Measurements from ENCODE around the gene GABRG3.

Gene GABRG3

DNA sequence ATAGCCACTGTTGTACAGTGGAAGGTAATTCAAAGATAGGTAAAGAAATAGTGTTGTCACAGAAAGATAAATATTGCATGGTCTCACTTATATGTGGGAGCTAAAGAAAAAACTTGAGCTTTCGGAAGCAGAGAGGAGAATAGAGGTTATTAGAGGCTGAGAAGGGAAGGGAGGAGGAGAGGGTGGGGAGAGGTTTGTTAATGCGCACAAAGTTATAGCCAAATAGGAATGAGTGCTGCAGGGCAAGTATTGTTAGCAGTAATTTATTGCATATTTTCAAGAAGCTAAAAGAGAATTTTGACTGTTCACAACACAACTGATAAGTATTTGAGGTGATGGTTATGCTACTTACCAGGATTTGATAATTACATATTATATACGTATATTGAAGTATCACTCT, 154.2 kb downstream of the GABRG3 start:
- Histone ChIP-seq H3K4me3 (ENCODE audit: low read depth, low read length) (no peak overlapping the region), H2AFZ (ENCODE audit: low read length, unreplicated experiment) (no peak overlapping the region), H3K27ac (ENCODE audit: low read depth, low read length) (no peak overlapping the region), H3K4me1 (ENCODE audit: control insufficient read depth, insufficient read depth, low read length, unreplicated experiment) (no peaks in the 10 kb centered on the region), H3K36me3 (ENCODE audit: insufficient read depth, low read length) (no peaks in the 10 kb centered on the region), H3K79me2 (ENCODE audit: control insufficient read depth, insufficient read depth, low read length, unreplicated experiment) (no peaks in the 10 kb centered on the region), H3K27me3 (ENCODE audit: insufficient read depth, low read length) (no peaks in the 10 kb centered on the region)

DNA sequence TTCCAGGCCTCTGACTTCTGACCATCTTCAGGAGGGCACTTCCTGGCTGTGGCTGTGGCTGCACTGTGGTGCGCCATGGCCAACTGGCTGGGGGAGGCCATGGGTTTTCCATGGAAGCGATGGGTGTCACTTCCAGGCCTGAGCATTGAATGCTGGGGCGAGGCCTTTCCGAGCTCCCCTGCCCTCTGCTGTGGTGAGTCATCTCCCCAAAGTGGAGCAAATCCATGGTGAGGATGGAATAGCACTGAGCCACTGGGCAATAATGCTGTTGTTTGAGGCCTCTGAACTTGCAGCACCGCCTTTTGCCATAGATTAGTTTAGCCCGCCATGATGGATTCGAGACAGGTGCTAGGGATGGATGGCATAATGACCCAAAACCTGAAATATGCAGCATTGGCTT, 155.5 kb downstream of the GABRG3 start:
- Histone ChIP-seq H3K36me3 (ENCODE audit: insufficient read depth, low read length) (no peaks in the 10 kb centered on the region), H3K4me1 (ENCODE audit: control insufficient read depth, insufficient read depth, low read length, unreplicated experiment) (no peaks in the 10 kb centered on the region), H3K79me2 (ENCODE audit: control insufficient read depth, insufficient read depth, low read length, unreplicated experiment) (no peaks in the 10 kb centered on the region)

DNA sequence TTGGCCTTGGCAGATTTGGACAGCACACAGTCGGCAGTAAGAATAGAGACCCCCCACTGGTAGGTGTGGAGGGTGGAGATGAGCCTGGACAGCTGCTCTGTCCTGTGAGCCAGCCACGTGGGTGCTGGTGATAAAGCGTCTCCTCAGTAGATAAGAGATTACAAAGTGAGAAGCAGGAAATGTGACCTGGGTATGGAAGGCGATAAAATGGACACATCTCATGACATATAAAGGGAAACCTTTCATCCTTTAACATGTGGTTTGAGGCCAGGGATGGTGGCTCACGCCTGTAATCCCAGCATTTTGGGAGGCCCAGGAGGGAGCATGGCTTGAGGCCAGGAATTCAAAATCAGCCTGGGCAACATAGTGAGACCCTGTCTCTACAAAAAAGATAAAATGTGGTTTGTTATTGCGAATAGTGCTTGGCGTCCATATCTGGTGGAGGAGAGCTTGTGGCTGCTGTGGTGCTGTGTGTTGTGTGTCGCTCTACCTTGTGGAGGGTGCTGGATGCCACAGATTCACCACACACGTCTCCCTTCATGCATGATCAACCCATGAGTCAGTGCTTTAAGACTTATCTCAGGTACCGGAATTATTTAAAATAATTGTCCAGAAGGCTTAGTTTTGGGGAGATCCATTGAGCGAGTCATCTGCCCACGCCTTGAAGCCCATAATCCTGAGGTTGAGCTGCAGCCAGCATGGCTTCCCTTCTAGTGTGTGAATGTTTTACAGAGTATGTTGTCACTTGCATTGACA, 157.0 kb downstream of the GABRG3 start:
- Histone ChIP-seq H3K27ac (ENCODE audit: low read depth, low read length) (no peak overlapping the region), H3K27me3 (ENCODE audit: insufficient read depth, low read length) (no peaks in the 10 kb centered on the region), H3K4me3 (ENCODE audit: low read depth, low read length) (no peak overlapping the region), H3K36me3 (ENCODE audit: insufficient read depth, low read length) (no peaks in the 10 kb centered on the region), H3K79me2 (ENCODE audit: control insufficient read depth, insufficient read depth, low read length, unreplicated experiment) (no peaks in the 10 kb centered on the region), H3K4me1 (ENCODE audit: control insufficient read depth, insufficient read depth, low read length, unreplicated experiment) (no peaks in the 10 kb centered on the region), H2AFZ (ENCODE audit: low read length, unreplicated experiment) (no peak overlapping the region)

More for the DNA sequence above, 155.5 kb downstream of the GABRG3 start:
- Histone ChIP-seq H3K4me3 (ENCODE audit: low read depth, low read length) (no peak overlapping the region), H3K27ac (ENCODE audit: low read depth, low read length) (no peak overlapping the region), H3K27me3 (ENCODE audit: insufficient read depth, low read length) (no peaks in the 10 kb centered on the region), H2AFZ (ENCODE audit: low read length, unreplicated experiment) (no peak overlapping the region)

DNA sequence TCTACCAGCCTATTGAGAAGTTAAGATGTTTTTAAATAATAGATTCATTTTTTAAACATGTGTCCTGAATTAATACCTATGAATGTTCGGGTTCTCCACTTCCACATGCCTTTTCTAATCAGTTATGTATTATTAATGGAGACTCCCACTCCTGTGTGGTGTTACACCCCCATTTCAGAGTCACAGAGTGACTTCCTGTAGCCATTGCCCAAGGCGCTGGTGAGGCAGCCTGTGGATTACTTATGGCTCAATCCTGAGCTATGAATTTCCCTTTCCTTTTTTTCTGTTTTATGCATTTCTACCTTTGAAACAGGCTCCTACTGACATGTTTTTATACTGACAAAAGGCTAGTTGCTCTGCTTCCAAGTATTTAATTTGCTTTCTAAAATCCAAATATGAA, 162.3 kb downstream of the GABRG3 start:
- H3K4me3 ChIP-seq (ENCODE audit: low read depth, low read length) = no peak overlapping the region
- H3K79me2 ChIP-seq (ENCODE audit: control insufficient read depth, insufficient read depth, low read length, unreplicated experiment) = no peaks in the 10 kb centered on the region
- no peak overlapping the region for H3K27ac ChIP-seq (ENCODE audit: low read depth, low read length)
- H3K27me3 ChIP-seq (ENCODE audit: insufficient read depth, low read length) = no peaks in the 10 kb centered on the region
- no peak overlapping the region for H2AFZ ChIP-seq (ENCODE audit: low read length, unreplicated experiment)
- H3K36me3 ChIP-seq (ENCODE audit: insufficient read depth, low read length) = no peaks in the 10 kb centered on the region
- H3K4me1 ChIP-seq (ENCODE audit: control insufficient read depth, insufficient read depth, low read length, unreplicated experiment) = no peaks in the 10 kb centered on the region

DNA sequence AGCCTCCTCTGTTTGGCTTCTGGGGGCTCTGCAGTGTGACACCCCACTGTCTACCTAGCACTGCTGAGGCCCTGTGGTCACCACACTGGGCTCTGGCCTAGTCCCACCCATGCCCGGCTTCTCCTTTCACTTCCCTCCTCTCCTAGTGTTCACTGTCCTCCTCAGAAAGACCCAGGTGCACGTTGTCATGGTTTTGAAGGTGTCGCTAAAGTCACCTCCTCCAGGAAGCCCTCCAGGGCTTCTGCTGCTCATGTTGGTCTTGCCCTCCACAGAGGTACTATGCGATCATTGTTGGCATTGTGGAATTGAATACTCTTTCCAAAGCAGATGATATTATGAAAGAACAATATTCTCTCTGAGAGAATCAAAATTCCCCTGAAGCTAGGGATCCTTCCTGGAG, 163.5 kb downstream of the GABRG3 start:
- no peak overlapping the region for H2AFZ ChIP-seq (ENCODE audit: low read length, unreplicated experiment)
- no peak overlapping the region for H3K4me3 ChIP-seq (ENCODE audit: low read depth, low read length)
- no peak overlapping the region for H3K27ac ChIP-seq (ENCODE audit: low read depth, low read length)
- no peaks in the 10 kb centered on the region for H3K36me3 ChIP-seq (ENCODE audit: insufficient read depth, low read length)
- H3K4me1 ChIP-seq (ENCODE audit: control insufficient read depth, insufficient read depth, low read length, unreplicated experiment) = no peaks in the 10 kb centered on the region
- H3K79me2 ChIP-seq (ENCODE audit: control insufficient read depth, insufficient read depth, low read length, unreplicated experiment) = no peaks in the 10 kb centered on the region
- no peaks in the 10 kb centered on the region for H3K27me3 ChIP-seq (ENCODE audit: insufficient read depth, low read length)

DNA sequence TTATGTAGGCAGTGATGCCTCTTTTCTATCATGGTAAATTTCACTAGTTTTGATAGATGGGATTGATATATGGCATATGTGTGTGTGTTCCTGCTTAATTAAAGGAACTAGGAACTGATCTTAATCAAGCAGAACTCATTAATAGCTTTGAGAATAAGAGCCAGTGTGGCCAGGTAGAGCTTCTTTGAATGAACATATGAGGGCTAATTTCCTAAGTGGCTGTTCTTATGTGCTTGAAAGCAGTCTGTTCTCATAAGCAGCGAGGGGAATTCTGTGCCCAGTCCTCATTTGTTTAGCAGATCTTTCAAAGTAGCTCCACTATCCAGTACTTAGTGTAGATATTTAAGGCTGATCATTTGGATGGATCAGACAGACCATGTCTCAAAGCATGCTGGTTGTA, 164.2 kb downstream of the GABRG3 start:
- H3K4me1 ChIP-seq (ENCODE audit: control insufficient read depth, insufficient read depth, low read length, unreplicated experiment) = no peaks in the 10 kb centered on the region
- no peaks in the 10 kb centered on the region for H3K79me2 ChIP-seq (ENCODE audit: control insufficient read depth, insufficient read depth, low read length, unreplicated experiment)
- H3K36me3 ChIP-seq (ENCODE audit: insufficient read depth, low read length) = no peaks in the 10 kb centered on the region
- no peak overlapping the region for H3K27ac ChIP-seq (ENCODE audit: low read depth, low read length)
- H3K4me3 ChIP-seq (ENCODE audit: low read depth, low read length) = no peak overlapping the region
- no peaks in the 10 kb centered on the region for H3K27me3 ChIP-seq (ENCODE audit: insufficient read depth, low read length)
- no peak overlapping the region for H2AFZ ChIP-seq (ENCODE audit: low read length, unreplicated experiment)

DNA sequence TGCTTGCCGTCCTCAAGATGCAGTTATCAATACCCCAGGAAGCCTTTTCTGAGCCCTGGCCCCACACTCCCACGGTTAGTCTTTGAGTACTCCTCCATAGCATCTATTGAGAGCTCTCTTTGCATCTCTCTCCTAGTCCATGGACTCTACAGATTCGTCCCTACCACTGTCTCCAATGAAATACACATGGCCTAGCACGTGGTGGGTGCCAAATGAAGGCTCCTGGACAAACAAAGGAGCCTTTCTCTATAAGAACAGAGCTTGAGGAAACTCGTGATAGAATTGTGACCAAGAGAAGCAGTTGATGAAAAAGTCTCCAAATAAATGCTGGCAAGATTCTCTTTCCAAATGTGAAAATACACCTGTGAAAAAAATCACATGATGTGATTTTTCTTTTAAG, 166.1 kb downstream of the GABRG3 start:
- Histone ChIP-seq H3K4me3 (ENCODE audit: low read depth, low read length) (no peak overlapping the region), H3K27ac (ENCODE audit: low read depth, low read length) (no peak overlapping the region), H3K79me2 (ENCODE audit: control insufficient read depth, insufficient read depth, low read length, unreplicated experiment) (no peaks in the 10 kb centered on the region), H3K27me3 (ENCODE audit: insufficient read depth, low read length) (no peaks in the 10 kb centered on the region), H3K36me3 (ENCODE audit: insufficient read depth, low read length) (no peaks in the 10 kb centered on the region), H2AFZ (ENCODE audit: low read length, unreplicated experiment) (no peak overlapping the region), H3K4me1 (ENCODE audit: control insufficient read depth, insufficient read depth, low read length, unreplicated experiment) (no peaks in the 10 kb centered on the region)

DNA sequence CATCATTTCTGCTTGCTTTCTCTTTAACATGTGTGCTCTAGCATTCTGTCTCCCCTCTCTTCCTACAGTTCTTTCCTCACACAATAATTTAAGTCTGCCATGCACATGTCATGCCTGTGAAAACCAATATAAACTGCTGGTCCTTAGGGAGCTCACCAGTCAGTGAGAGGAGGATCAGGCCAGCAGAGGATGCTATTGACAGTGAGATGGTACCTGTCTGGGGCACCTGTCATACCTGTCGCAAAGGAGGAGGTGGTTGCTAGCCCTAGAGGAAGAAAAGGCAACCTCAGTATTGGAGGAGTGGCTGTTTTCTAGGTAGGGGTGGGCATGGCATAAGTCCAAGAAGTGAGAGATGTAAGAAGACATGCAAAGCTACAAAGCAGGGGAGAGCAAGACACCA, 194.6 kb downstream of the GABRG3 start:
- H2AFZ ChIP-seq (ENCODE audit: low read length, unreplicated experiment) = no peak overlapping the region
- no peak overlapping the region for H3K4me3 ChIP-seq (ENCODE audit: low read depth, low read length)
- H3K27ac ChIP-seq (ENCODE audit: low read depth, low read length) = no peak overlapping the region
- H3K79me2 ChIP-seq (ENCODE audit: control insufficient read depth, insufficient read depth, low read length, unreplicated experiment) = no peaks in the 10 kb centered on the region
- H3K27me3 ChIP-seq (ENCODE audit: insufficient read depth, low read length) = no peaks in the 10 kb centered on the region
- H3K4me1 ChIP-seq (ENCODE audit: control insufficient read depth, insufficient read depth, low read length, unreplicated experiment) = no peaks in the 10 kb centered on the region
- H3K36me3 ChIP-seq (ENCODE audit: insufficient read depth, low read length) = no peaks in the 10 kb centered on the region

DNA sequence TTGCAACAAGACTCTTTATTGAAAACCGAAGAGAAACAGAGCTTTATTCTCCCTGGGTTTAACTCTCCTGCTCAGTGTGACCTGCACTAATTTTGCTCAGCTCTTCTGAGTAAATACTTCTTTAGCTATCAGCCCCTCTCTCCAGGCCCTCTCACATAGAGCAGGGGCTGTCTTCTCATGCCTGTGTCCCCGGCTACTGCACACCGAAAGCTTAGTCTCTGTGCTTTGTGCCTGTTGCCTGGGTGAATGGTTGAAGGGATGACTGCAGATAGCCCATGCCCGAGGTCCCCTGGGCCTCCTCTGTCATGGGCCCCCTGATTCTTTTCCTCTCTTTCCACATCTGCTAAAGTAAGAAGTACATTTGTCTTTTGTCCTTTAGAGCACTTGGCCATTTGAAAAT, 195.9 kb downstream of the GABRG3 start:
- no peaks in the 10 kb centered on the region for H3K4me1 ChIP-seq (ENCODE audit: control insufficient read depth, insufficient read depth, low read length, unreplicated experiment)
- H3K4me3 ChIP-seq (ENCODE audit: low read depth, low read length) = no peak overlapping the region
- no peaks in the 10 kb centered on the region for H3K27me3 ChIP-seq (ENCODE audit: insufficient read depth, low read length)
- no peaks in the 10 kb centered on the region for H3K79me2 ChIP-seq (ENCODE audit: control insufficient read depth, insufficient read depth, low read length, unreplicated experiment)
- H2AFZ ChIP-seq (ENCODE audit: low read length, unreplicated experiment) = no peak overlapping the region
- H3K36me3 ChIP-seq (ENCODE audit: insufficient read depth, low read length) = no peaks in the 10 kb centered on the region
- H3K27ac ChIP-seq (ENCODE audit: low read depth, low read length) = no peak overlapping the region

DNA sequence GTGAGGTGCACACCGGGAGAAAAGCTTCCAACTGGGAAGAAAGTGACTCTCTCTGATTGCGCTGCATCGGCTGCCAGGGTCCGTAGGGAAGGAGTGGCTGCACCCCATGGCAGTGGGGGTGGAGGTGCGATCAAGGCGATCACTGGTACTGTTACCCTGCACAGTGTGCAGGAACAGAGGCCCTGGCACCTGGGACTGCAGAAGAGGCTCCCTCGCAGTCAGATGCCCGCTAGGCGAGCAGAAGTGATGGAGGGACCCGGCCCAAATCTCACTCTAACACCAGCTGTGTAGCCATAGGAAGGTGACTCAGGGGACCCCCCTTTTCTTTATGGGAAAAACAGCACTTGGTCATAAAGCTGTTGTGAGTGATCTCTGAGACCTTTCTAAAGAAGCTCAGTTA, 196.8 kb downstream of the GABRG3 start:
- H3K27ac ChIP-seq (ENCODE audit: low read depth, low read length) = no peak overlapping the region
- H3K36me3 ChIP-seq (ENCODE audit: insufficient read depth, low read length) = no peaks in the 10 kb centered on the region
- no peaks in the 10 kb centered on the region for H3K27me3 ChIP-seq (ENCODE audit: insufficient read depth, low read length)

DNA sequence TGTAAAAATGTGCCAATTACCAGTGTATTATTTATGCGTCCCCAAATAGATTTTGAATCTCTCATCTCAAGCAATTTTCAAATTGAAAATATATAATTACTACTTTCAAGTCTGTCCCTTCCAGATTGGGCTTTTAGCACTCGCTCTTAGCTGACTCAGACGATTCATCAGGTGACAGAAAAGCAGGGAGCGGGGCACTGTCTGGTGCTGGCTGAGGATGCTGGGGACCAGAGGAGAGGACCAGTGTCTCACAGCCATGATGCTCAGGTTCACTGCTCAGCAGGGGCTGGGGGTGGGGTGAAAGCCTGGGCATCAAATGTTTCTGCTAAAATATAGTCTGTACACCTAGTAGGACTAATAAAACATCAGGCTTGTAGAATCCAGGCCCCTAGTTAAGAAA, 199.9 kb downstream of the GABRG3 start:
- Histone ChIP-seq H3K27ac (ENCODE audit: low read depth, low read length) (no peak overlapping the region), H3K4me1 (ENCODE audit: control insufficient read depth, insufficient read depth, low read length, unreplicated experiment) (no peaks in the 10 kb centered on the region), H3K4me3 (ENCODE audit: low read depth, low read length) (no peak overlapping the region), H3K27me3 (ENCODE audit: insufficient read depth, low read length) (no peaks in the 10 kb centered on the region), H3K79me2 (ENCODE audit: control insufficient read depth, insufficient read depth, low read length, unreplicated experiment) (no peaks in the 10 kb centered on the region), H2AFZ (ENCODE audit: low read length, unreplicated experiment) (no peak overlapping the region), H3K36me3 (ENCODE audit: insufficient read depth, low read length) (no peaks in the 10 kb centered on the region)

More for the DNA sequence above, 196.8 kb downstream of the GABRG3 start:
- no peak overlapping the region for H3K4me3 ChIP-seq (ENCODE audit: low read depth, low read length)
- no peak overlapping the region for H2AFZ ChIP-seq (ENCODE audit: low read length, unreplicated experiment)
- no peaks in the 10 kb centered on the region for H3K79me2 ChIP-seq (ENCODE audit: control insufficient read depth, insufficient read depth, low read length, unreplicated experiment)
- no peaks in the 10 kb centered on the region for H3K4me1 ChIP-seq (ENCODE audit: control insufficient read depth, insufficient read depth, low read length, unreplicated experiment)
